Hepatocyte (in vitro differentiated cells): ENCODE results near the gene PZP. TPM values are rescaled to one million over a fixed set of nuclear protein-coding genes. Genes with fewer than 3 reads are reported as not detected.

Experiments used
- DNase-seq: peaks from one replicate; pipeline ENCODE4 v3.0.0-alpha.2; 2016; ENCODE audit warnings: low spot score
- H2AFZ ChIP-seq: fragments of 200-600 bp; sonication (generic); 2 replicates; pipeline ENCODE4 v1.6.0; 2016; ENCODE audit warnings: antibody characterized with exemption, mild to moderate bottlenecking
- H3K27ac ChIP-seq: fragments of 200-600 bp; sonication (generic); 2 replicates; pipeline ENCODE4 v1.5.1; 2016; ENCODE audit warnings: mild to moderate bottlenecking
- H3K27me3 ChIP-seq: fragments of 200-600 bp; sonication (generic); 2 replicates; pipeline ENCODE4 v1.6.1; 2016
- H3K36me3 ChIP-seq: fragments of 200-600 bp; sonication (generic); replicated peaks from 2 replicates; pipeline ENCODE4 v1.5.1; 2016; ENCODE audit warnings: low read depth; ENCODE audit not compliant: insufficient read depth
- H3K4me1 ChIP-seq: fragments of 200-600 bp; sonication (generic); 2 replicates; pipeline ENCODE4 v1.5.1; 2016; ENCODE audit warnings: mild to moderate bottlenecking, moderate library complexity; ENCODE audit not compliant: insufficient read depth
- H3K4me2 ChIP-seq: fragments of 200-600 bp; sonication (generic); 2 replicates; pipeline ENCODE4 v1.6.0; 2016
- H3K4me3 ChIP-seq: fragments of 200-600 bp; sonication (generic); 2 replicates; pipeline ENCODE4 v1.5.1; 2016; ENCODE audit warnings: mild to moderate bottlenecking
- H3K79me2 ChIP-seq: fragments of 200-600 bp; sonication (generic); 2 replicates; pipeline ENCODE4 v1.6.0; 2017; ENCODE audit warnings: mild to moderate bottlenecking
- H3K9me2 ChIP-seq: fragments of 200-600 bp; sonication (generic); replicated peaks from 2 replicates; pipeline ENCODE4 v1.6.0; 2017; ENCODE audit warnings: mild to moderate bottlenecking; ENCODE audit not compliant: insufficient read depth
- H3K9me3 ChIP-seq: fragments of 200-600 bp; sonication (generic); 2 replicates; pipeline ENCODE4 v1.5.1; 2016; ENCODE audit warnings: low read depth, mild to moderate bottlenecking
- H4K20me1 ChIP-seq: fragments of 200-600 bp; sonication (generic); 2 replicates; pipeline ENCODE4 v1.6.0; 2016; ENCODE audit warnings: mild to moderate bottlenecking; ENCODE audit not compliant: insufficient read depth, poor library complexity, severe bottlenecking
- EZH2 ChIP-seq: fragments of 200-600 bp; sonication (generic); IDR thresholded peaks from 2 replicates; pipeline ENCODE4 v1.6.1; 2016; ENCODE audit warnings: antibody characterized with exemption, mild to moderate bottlenecking, borderline replicate concordance
- EZH2phosphoT487 ChIP-seq: fragments of 200-600 bp; sonication (generic); IDR thresholded peaks from one replicate; pipeline ENCODE4 v1.6.1; 2018; ENCODE audit warnings: antibody characterized with exemption, mild to moderate bottlenecking, low read depth, moderate library complexity; ENCODE audit not compliant: unreplicated experiment, severe bottlenecking
- WGBS: methylation state at CpG from one replicate; pipeline ENCODE4 v1.1.6; 2016; ENCODE audit warnings: low lambda C conversion rate; ENCODE audit errors: missing lambda C conversion rate; 5-methylcytosine and 5-hydroxymethylcytosine counted together
- polyA plus RNA-seq: library from polyadenylated mRNA; unstranded; fragments of >200 nt; fragmentation: Nextera tagmentation; extraction: Ambion mirVana; gene quantifications from 2 replicates; pipeline ENCODE4 v1.2.1, GENCODE V29; 2016
- total RNA-seq: library from RNA; depleted of rRNA; stranded (reverse); fragments of >200 nt; gene quantifications from 2 replicates; pipeline ENCODE4 v1.2.3, GENCODE V29; 2014
- TF ChIP-seq, protein P1 (sequence below): fragments of 200-600 bp; sonication (generic); IDR thresholded peaks from 2 replicates; pipeline ENCODE4 v1.5.1; 2016; ENCODE audit warnings: antibody characterized with exemption, mild to moderate bottlenecking; ENCODE audit not compliant: poor library complexity

The PZP gene
- total and polyA plus RNA-seq, 2 experiments from 2014 or later: 0.10 to 0.45 TPM

- no peaks in the 10 kb centered on the region for H3K4me1 ChIP-seq
- DNase-seq: no peak
- no peaks in the 10 kb centered on the region for H3K36me3 ChIP-seq
- no peaks in the 10 kb centered on the region for H3K9me3 ChIP-seq
- peak overlapping the region; percentile 8 for H3K27ac ChIP-seq
- H2AFZ ChIP-seq: no peak overlapping the region
- H3K4me2 ChIP-seq: peak overlapping the region; percentile 54
- H3K27me3 ChIP-seq: no peaks in the 10 kb centered on the region
- H3K79me2 ChIP-seq: no peaks in the 10 kb centered on the region
- H3K4me3 ChIP-seq: no peak overlapping the region
- no peaks in the 10 kb centered on the region for H4K20me1 ChIP-seq
- H3K9me2 ChIP-seq: no peaks in the 10 kb centered on the region
- TF ChIP-seq EZH2: no peak
- TF ChIP-seq, protein P1, sequence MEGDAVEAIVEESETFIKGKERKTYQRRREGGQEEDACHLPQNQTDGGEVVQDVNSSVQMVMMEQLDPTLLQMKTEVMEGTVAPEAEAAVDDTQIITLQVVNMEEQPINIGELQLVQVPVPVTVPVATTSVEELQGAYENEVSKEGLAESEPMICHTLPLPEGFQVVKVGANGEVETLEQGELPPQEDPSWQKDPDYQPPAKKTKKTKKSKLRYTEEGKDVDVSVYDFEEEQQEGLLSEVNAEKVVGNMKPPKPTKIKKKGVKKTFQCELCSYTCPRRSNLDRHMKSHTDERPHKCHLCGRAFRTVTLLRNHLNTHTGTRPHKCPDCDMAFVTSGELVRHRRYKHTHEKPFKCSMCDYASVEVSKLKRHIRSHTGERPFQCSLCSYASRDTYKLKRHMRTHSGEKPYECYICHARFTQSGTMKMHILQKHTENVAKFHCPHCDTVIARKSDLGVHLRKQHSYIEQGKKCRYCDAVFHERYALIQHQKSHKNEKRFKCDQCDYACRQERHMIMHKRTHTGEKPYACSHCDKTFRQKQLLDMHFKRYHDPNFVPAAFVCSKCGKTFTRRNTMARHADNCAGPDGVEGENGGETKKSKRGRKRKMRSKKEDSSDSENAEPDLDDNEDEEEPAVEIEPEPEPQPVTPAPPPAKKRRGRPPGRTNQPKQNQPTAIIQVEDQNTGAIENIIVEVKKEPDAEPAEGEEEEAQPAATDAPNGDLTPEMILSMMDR: no peak
- TF ChIP-seq EZH2phosphoT487: no peak
- WGBS: 47% methylated on average over 3 of the region's 3 CpGs
These were observed 86.0 kb downstream of the PZP start for GRCh38 chr12:9122091-9122609.

DNA sequence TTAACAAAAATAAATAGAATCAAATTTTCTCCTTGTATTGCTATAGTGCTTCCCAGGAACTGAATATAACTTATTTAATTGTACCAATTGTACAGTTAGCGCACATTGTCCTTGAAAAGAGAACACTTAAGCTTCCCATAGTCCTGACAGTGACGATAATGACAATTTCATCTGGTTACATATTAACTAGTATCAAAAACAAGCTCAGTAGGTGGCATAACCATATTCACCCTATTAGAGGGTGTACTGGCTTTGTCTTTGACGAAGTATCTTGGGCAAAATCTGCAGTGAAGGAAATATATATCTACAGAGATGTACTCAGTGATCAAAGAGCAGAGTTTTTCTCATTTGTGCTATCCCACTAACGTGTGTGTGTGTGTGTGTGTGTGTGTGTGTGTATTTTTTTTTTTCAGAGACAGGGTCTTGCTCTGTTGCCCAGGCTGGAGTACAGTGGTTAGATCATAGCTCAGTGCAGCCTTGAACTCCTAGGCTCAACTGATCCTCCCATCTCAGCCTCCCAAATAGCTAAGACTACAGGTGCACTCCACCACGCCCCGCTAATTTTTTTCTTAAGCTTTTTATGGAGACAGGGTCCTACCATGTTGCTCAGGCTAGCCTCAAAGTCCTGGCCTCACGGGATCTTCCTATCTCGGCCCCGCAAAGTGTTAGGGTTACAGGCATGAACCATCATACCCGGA, 87.6 kb downstream of the PZP start:
- H3K9me2 ChIP-seq: no peaks in the 10 kb centered on the region
- H3K27ac ChIP-seq: no peak overlapping the region
- 85% methylated on average over 10 of the region's 10 CpGs for WGBS
- no peak overlapping the region for H3K4me3 ChIP-seq
- H3K9me3 ChIP-seq: no peaks in the 10 kb centered on the region
- no peaks in the 10 kb centered on the region for H3K27me3 ChIP-seq
- DNase-seq: no peak
- TF ChIP-seq EZH2phosphoT487: no peak
- TF ChIP-seq EZH2: no peak
- TF ChIP-seq, protein P1: no peak
- H3K79me2 ChIP-seq: no peaks in the 10 kb centered on the region
- H2AFZ ChIP-seq: no peak overlapping the region
- H4K20me1 ChIP-seq: no peaks in the 10 kb centered on the region
- no peak overlapping the region for H3K4me2 ChIP-seq
- H3K4me1 ChIP-seq: no peaks in the 10 kb centered on the region
- H3K36me3 ChIP-seq: no peaks in the 10 kb centered on the region

DNA sequence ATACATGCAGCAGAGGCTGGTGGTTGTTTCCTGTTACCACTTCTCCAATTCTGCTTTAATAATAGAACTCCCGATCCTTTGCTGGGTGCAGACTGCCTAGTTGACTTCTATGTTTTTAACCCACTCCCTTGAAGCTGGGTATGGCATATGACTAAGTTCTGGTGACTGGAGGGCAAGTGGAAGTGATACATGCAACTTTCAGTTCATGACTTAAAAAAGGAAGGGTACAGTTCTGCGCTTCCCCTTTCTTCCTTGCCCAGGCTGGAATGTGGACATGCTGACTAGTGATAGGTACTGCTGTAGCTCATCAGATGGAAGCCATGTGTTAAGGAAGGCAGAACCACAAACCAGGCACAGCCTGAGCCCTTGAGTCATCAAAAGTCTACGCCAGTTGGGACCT, 90.0 kb downstream of the PZP start:
- Histone ChIP-seq H3K27ac (no peak overlapping the region), H3K27me3 (no peaks in the 10 kb centered on the region), H4K20me1 (no peaks in the 10 kb centered on the region), H3K4me2 (no peak overlapping the region), H3K36me3 (no peaks in the 10 kb centered on the region), H3K4me3 (no peak overlapping the region), H3K79me2 (no peaks in the 10 kb centered on the region), H3K4me1 (no peaks in the 10 kb centered on the region), H3K9me3 (no peaks in the 10 kb centered on the region), H2AFZ (no peak overlapping the region), H3K9me2 (no peaks in the 10 kb centered on the region)
- WGBS: 83% methylated on average over 3 of the region's 3 CpGs
- TF ChIP-seq EZH2phosphoT487 (no peak), EZH2 (no peak)
- TF ChIP-seq, protein P1: no peak
- DNase-seq: no peak
